ENCODE data around the gene MYH3. TPM values are rescaled to one million over a fixed set of nuclear protein-coding genes. Genes with fewer than 3 reads are reported as not detected.

The MYH3 gene
- total RNA-seq, 4 donors from 2014 or later: 0.82 to 4.0 (median 2.4) TPM

DNA sequence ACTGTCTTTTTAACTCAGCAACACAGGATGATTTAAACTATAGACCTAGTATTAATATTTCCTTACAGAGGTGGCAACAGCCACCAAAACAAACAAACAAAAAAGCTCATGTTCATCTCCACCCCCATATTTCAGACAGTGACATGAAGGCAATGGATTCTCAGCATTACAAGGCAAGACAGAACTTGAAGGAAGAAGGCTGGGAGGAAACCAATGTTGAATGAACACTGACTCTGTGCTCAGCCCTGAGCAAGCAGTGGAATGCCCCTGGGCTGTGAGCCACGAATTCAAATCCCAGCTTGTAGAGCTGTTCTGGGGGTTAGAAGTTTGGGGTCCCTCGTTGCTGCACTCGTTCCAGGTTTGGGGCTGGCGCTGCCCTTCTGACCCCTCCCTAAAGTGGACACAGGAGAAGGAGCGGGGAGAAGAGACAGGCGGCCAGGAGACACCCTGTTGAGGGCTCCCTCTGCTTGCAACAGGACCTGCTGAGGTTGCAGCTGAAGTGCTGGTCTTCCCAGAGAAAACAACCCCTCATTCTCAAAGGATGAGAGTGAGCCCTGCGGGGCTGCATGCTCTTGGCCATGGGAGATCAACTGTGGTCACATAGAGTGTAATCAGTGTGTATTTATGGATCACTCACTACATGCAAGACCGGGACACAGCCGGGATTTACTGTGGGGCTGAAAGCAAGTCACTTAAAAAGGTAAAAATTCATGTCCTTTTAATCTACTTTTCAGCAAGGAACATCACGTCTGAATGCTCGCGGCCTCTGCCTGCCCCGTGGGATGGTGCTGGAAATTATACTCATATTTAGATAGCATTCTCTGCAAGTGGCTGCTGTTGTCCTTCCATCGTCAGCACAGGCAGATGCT, 34.3 kb downstream of the MYH3 start:
- TF ChIP-seq, protein P1, sequence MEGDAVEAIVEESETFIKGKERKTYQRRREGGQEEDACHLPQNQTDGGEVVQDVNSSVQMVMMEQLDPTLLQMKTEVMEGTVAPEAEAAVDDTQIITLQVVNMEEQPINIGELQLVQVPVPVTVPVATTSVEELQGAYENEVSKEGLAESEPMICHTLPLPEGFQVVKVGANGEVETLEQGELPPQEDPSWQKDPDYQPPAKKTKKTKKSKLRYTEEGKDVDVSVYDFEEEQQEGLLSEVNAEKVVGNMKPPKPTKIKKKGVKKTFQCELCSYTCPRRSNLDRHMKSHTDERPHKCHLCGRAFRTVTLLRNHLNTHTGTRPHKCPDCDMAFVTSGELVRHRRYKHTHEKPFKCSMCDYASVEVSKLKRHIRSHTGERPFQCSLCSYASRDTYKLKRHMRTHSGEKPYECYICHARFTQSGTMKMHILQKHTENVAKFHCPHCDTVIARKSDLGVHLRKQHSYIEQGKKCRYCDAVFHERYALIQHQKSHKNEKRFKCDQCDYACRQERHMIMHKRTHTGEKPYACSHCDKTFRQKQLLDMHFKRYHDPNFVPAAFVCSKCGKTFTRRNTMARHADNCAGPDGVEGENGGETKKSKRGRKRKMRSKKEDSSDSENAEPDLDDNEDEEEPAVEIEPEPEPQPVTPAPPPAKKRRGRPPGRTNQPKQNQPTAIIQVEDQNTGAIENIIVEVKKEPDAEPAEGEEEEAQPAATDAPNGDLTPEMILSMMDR (IDR thresholded peaks at IDR 0.05; ENCODE audit: low read depth): no peak

DNA sequence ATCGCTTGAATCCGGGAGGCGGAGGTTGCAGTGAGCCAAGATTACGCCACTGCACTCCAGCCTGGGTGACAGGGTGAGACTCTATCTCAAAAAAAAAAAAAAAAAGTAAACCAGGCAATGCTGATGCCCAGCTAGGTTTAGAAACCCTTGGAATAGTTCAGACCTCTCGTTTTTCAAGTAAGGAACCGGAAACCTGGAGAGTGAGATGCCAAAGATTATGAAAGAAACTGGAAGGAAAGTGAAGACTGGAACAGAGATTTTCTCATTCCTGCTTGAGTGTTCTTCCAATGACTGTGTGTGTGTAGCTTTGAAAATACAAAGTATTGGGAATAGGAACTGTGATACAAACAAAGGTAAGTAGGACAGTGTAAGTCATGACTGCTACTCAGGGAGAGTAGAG, 35.7 kb downstream of the MYH3 start:
- TF ChIP-seq, protein P1 (IDR thresholded peaks at IDR 0.05; ENCODE audit: low read depth): no peak

DNA sequence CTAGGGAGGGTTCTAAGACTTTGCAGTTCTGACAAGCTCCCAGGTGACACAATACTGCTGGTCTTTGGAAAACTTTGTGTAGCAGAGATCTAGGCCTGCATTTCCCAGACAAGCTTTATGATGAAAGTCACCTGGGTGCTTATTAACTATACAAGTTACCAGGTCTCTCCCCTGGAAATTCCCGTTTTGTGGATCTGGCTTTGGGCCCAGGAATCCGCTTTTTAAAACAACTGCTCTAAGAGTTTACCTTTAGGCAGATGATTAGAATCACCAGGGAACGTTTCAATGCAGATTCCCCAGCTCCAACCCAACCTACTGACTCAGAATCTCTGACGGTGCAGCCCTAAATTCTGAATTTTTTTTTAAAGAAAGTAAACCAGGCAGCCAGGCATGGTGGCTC, 36.3 kb downstream of the MYH3 start:
- TF ChIP-seq, protein P1 (IDR thresholded peaks at IDR 0.05; ENCODE audit: low read depth): no peak

DNA sequence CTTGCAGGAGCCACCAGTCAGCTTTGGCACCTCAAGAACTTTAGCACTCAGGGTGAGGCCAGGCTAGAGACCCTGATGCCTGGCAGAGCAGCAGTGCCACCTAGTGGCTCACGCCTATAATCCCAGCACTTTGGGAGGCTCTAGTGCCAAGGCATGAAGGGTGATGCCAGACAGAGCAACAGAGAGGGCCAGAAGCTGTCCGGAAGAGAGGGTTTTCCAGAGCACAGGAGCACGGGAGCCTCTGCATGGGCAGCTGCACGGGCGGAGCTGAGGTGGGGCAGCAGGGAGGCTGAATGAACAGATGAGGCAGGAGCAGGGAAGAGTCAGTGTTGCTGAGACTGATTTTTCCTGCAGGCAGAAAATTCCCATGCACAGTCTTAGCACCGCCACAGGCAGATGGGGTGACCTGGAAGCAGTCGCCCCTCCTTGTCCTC, 38.9 kb downstream of the MYH3 start:
- TF ChIP-seq, protein P1 (IDR thresholded peaks at IDR 0.05; ENCODE audit: low read depth): no peak

DNA sequence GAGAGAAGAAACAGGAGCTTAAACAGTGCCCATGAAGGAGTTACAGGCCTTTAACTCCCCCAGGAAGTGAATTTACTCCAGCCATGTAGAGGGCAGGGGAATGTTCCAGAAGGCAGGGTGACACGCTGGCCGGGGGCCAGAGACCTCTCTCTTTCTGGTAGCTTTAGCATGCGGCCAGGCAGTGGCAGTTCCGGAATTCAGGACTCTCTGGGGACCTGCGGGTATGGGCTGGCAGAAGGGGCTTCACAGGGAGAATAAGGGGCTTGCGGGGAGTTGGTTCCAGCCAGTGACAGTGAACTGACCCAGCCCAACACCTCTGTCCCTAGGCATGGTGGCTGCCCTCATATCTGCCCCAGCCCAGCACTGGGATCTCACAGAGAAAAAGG, 40.0 kb downstream of the MYH3 start:
- TF ChIP-seq, protein P1 (IDR thresholded peaks at IDR 0.05; ENCODE audit: low read depth): no peak

DNA sequence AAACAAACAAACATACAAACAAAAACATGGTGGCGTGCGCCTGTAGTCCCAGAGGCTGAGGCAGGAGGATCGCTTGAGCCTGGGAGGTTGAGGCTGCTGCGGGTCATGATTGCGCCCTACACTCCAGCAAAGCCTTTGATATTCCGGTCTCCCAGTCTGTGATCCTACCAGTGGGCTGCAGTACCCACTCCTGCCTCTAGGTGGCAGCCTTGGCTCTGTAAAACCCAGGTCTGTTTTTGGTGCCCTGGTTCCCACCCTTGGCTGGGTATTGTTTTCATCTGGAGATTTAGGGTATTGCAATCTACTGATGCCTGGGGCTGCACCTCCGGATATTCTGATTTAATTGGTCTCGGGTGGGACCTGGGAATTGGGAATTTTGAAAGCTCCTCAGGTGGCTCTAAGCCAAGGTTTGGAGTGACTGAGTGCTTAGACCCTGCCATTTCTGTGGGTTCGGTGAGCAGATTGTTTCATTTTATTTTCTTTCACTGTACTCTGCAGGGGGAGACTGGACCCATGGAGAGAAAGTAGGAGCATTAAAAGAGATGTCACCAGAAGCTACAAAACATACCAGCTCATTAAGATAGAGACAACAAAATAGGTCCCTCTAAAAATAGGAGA, 40.5 kb downstream of the MYH3 start:
- TF ChIP-seq, protein P1 (IDR thresholded peaks at IDR 0.05; ENCODE audit: low read depth): no peak

DNA sequence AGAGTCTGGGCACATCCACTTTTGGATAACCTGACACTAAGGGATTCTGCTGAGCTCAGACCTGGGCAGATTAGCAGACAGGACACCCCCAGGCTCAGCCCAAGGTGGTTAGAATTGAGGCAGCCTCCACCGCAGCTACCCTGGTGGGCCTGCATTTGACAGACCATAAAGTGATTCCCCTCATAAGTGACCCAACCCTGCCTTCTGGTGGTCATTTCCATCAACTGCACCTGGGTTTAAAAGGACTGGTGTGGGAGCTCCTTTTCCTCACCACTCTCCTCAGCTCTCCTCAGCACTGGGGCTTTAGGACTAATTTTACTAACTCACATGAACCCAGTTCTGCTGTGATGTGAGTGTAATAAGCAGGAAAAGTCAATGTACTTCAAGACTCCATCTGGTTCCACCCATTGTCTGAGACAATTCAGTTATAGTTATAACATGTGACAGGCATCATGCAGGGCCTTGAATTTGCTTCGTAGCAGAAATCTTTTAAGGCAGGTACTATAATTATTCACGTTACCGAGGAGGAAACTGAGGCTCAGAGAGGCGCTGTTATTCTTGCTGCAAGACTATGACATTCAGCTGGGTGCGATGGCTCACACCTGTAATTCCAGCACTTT, 42.5 kb downstream of the MYH3 start:
- TF ChIP-seq, protein P1 (IDR thresholded peaks at IDR 0.05; ENCODE audit: low read depth): no peak

Data from subcutaneous adipose tissue (tissue), 4 donors.